Neuron (in vitro differentiated cells): ENCODE measurements around the gene PEX11A.

Source experiments
- H2AFZ ChIP-seq: one replicate; pipeline ENCODE4 v1.6.1; 2013; ENCODE audit warnings: low read depth, mild to moderate bottlenecking, inconsistent platforms, low read length, moderate library complexity
- H3K27me3 ChIP-seq: one replicate; pipeline ENCODE4 v1.6.1; 2013; ENCODE audit warnings: low read length; ENCODE audit not compliant: insufficient read depth
- H3K36me3 ChIP-seq: one replicate; pipeline ENCODE4 v1.6.1; 2013; ENCODE audit warnings: low read length; ENCODE audit not compliant: insufficient read depth
- H3K4me1 ChIP-seq: one replicate; pipeline ENCODE4 v1.6.1; 2013; ENCODE audit warnings: low read length; ENCODE audit not compliant: insufficient read depth
- H3K4me3 ChIP-seq: 2 replicates; pipeline ENCODE4 v1.5.1; 2013; ENCODE audit warnings: mild to moderate bottlenecking, low read length, moderate library complexity
- H3K9me3 ChIP-seq: one replicate; pipeline ENCODE4 v1.6.1; 2013; ENCODE audit warnings: low read length

The PEX11A gene

DNA sequence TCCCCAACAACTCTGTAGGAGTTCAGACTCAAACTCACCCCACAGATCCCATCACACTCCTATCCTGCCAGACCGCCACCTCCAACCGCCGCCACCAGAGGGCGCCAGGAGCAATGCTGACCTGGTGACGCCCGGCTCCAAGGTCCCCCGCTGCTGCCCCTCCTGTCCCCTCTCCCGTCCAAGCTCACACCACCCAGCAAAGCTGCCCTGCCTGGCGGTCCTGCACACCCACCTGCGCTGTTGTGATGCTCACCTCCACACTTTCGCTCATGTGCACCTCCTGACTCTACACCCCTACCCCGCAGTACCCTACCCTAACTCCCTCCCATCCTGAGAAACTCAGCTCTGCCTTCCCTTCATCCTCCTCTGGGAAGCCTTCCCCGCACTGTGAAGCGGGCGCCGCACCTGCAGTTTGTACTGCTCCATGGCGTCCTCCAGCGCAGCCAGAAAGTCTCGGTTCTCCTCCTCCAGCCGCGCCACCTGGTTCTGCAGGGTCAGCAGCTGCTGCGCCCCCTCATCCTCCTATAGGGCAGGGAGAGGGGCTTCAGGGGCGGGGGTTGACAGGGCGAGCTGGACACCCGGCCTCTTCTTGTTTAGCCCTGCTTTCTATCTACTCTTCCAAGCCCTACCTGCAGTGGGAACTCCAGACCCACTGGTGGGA is 43.2 kb downstream of the PEX11A start:
- no peaks in the 10 kb centered on the region for H3K4me1 ChIP-seq
- H3K27me3 ChIP-seq = no peaks in the 10 kb centered on the region
- H2AFZ ChIP-seq = no peak overlapping the region
- peaks cover 21% of the 10 kb centered on the region for H3K36me3 ChIP-seq
- no peak overlapping the region for H3K4me3 ChIP-seq
- H3K9me3 ChIP-seq = no peaks in the 10 kb centered on the region

DNA sequence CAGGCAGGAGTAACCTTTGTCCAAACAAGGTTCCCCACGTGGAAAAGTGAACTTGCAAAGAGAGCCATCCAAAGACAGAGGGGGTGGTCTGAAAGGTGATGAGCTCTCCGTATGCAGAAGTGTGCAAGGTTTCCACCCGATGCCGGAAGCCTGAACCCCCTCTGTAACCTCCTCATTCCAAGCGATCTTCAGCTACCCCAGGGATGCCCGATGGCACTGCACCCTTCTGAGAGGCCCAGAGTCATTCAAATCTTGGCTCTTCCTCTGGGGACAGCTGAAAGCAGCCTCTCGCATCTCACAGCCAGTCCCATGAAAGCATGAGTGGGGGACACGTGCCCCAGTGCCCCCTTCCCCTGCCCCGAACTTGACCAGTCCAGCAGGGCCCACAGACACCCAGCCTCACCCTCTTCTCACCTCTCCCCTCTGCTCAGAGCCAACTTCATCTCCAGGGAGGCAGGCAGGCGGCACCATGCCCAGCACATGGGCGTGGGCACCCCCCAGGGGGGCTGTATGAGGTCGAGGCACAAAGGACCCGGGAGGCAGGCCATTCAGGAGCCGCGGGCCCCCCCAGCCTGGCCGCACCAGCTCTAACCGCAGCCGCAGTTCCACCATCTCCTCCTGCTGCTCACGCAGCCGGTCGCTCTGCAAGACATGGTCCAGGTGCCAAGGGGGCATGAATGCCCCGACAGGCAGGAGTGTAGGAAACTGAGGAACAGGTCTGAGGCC is 44.0 kb downstream of the PEX11A start:
- peaks cover 27% of the 10 kb centered on the region for H3K36me3 ChIP-seq

DNA sequence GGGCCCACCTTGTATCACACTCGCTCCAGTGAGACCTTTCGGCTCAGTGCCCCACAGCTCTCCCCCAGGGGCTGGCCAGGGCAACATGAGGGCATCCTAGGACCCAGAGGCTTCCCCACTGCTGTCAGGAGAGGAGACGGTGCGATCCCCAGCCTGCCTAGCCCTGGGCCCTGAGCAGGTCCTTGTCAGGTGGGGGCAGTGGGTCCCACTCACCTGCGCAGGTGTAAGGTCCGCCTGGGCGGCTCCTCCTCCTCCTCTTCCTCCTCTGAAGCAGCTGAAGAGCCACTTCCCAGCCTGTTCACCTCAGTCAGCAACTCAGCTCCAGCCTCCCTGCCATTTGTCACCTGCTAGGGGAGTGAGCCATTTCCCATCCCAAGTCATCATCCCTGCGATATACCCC is 44.9 kb downstream of the PEX11A start:
- no peak overlapping the region for H3K4me3 ChIP-seq
- no peaks in the 10 kb centered on the region for H3K4me1 ChIP-seq
- no peak overlapping the region for H2AFZ ChIP-seq
- no peaks in the 10 kb centered on the region for H3K9me3 ChIP-seq
- H3K27me3 ChIP-seq = no peaks in the 10 kb centered on the region
- peaks cover 30% of the 10 kb centered on the region for H3K36me3 ChIP-seq

More for the DNA sequence above, 44.0 kb downstream of the PEX11A start:
- Histone ChIP-seq H3K9me3 (no peaks in the 10 kb centered on the region), H2AFZ (no peak overlapping the region), H3K4me1 (no peaks in the 10 kb centered on the region), H3K4me3 (no peak overlapping the region), H3K27me3 (no peaks in the 10 kb centered on the region)

DNA sequence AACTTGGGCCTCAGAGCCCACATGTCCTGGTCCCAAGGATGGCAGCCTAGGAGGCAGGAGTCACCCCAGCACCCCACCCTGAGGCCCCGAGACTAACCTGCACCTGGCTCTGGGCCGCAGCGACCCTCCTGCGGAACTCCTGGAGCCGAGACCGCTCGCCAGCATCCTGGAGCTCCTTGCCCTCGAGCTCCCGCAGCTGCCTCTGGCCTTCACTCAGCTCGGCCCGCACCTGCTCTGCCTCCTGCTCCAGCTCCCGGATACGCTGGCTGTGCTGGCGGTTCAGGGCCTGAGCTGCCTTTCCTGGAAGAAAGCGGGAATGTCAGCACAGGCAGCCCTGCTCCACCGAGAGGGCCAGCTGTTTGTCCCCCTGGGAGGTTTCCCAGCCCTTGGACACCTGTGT is 48.4 kb downstream of the PEX11A start:
- no peaks in the 10 kb centered on the region for H3K27me3 ChIP-seq
- no peak overlapping the region for H3K4me3 ChIP-seq
- H3K4me1 ChIP-seq = no peaks in the 10 kb centered on the region
- H3K9me3 ChIP-seq = no peaks in the 10 kb centered on the region
- H2AFZ ChIP-seq = no peak overlapping the region
- peaks cover 34% of the 10 kb centered on the region for H3K36me3 ChIP-seq

DNA sequence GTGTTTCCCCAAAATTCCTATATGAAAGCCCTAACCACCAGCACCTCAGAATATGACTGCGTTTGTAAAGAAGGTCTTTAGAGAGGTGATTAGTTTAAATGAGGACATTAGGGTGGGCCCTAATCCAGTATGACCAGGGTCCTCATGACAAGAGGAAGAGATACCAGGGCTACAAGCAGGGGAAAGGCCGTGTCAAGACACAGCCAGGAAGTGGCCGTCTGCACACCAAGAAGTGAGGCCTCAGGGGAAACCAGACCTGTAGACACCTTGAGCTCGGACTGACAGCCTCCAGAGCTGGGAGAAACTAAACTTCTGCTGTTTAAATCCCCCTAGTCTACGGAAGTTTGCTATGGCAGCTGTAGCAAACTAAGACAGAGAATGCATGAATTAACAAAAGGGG is 49.5 kb downstream of the PEX11A start:
- Histone ChIP-seq H3K9me3 (no peaks in the 10 kb centered on the region), H2AFZ (no peak overlapping the region), H3K4me3 (no peak overlapping the region), H3K27me3 (no peaks in the 10 kb centered on the region), H3K36me3 (peaks cover 34% of the 10 kb centered on the region), H3K4me1 (no peaks in the 10 kb centered on the region)

DNA sequence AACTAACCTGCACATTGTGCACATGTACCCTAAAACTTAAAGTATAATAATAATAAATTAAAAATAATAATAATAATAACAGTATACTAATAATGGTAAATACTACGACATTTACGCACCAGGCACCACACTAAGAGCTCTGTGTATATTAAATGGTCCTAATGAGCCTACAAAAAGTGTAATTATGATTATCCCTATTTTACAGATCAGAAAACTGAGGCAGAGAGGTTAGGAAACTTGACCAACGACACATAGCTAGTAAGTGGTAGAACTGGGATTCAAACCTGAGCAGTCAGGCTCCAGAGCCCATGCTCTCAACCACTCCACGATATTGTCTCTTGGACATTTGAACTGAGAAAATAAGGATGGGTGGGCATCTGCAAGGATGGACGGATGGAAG is 50.3 kb downstream of the PEX11A start:
- Histone ChIP-seq H3K4me1 (no peaks in the 10 kb centered on the region), H3K36me3 (peaks cover 28% of the 10 kb centered on the region), H3K9me3 (no peaks in the 10 kb centered on the region), H3K27me3 (no peaks in the 10 kb centered on the region), H2AFZ (no peak overlapping the region), H3K4me3 (no peak overlapping the region)

DNA sequence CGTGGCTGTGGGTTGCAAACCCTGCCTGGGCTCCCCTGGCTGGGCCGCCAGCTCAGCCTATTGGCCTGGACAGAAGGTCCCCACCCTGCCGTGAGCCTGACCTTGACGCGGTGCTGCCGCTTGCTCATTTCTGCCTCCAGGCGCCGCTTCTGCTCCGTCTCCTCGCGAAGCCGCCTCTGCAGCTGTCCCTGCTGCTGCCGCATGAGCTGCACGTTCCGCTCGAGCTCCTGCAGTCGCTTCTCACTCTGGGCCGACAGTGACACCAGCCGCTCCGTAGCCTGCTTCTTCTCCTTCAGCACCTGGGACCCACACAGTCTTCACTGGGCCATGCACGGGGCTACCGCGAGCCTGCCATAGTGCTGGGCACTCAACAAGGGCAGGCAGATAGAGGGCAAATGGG is 57.0 kb downstream of the PEX11A start:
- no peaks in the 10 kb centered on the region for H3K4me1 ChIP-seq
- H3K36me3 ChIP-seq = peaks cover 49% of the 10 kb centered on the region
- no peak overlapping the region for H3K4me3 ChIP-seq
- H2AFZ ChIP-seq = no peak overlapping the region
- peaks cover 5% of the 10 kb centered on the region for H3K9me3 ChIP-seq
- H3K27me3 ChIP-seq = no peaks in the 10 kb centered on the region

DNA sequence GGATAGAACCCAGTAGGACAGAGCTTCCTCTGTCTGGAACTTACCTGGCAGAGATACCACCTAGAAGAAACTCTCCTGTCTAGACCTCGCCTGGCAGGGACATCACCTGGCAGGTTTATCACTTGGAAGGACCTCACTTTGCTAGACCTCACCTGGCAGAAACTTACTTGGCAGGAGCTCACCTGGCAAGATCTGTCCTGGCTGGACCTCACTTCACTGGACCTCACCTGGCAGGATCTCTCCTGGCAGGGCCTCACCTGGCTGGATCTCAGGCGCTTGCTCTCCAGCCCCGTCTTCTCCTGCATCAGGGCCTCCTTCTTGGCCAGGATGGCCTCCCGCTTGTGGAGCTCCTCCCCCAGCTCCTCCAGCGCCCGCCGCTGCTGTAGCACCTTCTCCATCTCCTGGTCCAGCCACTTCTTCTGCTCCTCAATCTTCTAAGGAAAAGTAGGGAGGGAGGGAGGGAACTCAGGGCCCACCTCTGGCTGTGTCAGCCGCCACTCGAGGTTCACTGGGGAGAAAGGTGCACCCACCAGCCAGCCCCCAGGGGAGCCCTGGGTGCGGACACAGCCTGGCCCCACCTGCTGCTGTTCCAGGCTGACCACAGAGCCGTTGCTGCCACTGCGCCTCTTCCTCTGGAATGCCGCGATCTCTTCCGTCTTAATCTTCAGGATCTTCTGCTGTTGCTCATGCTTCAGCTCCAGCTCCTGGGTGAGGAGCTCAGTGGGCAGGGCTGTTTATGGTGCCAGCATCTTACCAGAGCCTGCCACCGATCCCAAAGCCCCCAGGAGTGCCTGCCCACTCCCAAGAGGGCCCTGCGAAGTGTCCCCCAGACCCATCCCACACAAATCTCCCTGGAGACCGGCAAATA is 57.8 kb downstream of the PEX11A start:
- no peaks in the 10 kb centered on the region for H3K4me1 ChIP-seq
- H3K4me3 ChIP-seq = no peak overlapping the region
- H3K9me3 ChIP-seq = peaks cover 5% of the 10 kb centered on the region
- no peaks in the 10 kb centered on the region for H3K27me3 ChIP-seq
- no peak overlapping the region for H2AFZ ChIP-seq
- H3K36me3 ChIP-seq = peaks cover 56% of the 10 kb centered on the region

DNA sequence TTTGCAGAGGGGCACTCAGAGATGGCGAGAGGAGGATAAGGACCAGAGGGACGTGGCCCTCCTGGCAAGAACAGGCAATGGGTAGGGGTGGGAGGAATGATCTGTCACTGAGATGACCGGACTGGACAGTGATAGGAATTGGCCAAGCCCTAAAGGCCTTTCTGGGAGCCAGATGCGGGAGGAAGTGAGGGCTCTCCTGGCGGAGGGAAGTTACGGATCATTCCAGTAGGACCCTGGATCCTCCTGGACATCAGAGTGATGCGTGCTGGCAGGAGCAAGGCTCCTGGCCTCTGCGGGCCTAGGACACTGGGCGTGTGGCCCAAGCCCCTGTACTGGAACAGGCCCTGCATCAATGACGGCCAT is 58.7 kb downstream of the PEX11A start:
- Histone ChIP-seq H3K36me3 (peaks cover 66% of the 10 kb centered on the region), H3K4me3 (no peak overlapping the region), H3K4me1 (no peaks in the 10 kb centered on the region), H2AFZ (no peak overlapping the region), H3K9me3 (peaks cover 5% of the 10 kb centered on the region), H3K27me3 (no peaks in the 10 kb centered on the region)
